Measurements from ENCODE around the gene ANGPTL8. TPM values are rescaled to one million over a fixed set of nuclear protein-coding genes. Genes with fewer than 3 reads are reported as not detected.

ANGPTL8 gene
- total and polyA plus RNA-seq, 7 experiments from 2014 or later = not detected

GRCh38 chr19:11284515-11284914 is 45.1 kb downstream of the ANGPTL8 start:
- Mint-ChIP-seq H3K36me3 (no peaks in the 10 kb centered on the region), H3K9me3 (peaks cover 0 to 17% (median 3%) of the 10 kb centered on the region in 11 donors), H3K4me1 (peaks cover 3 to 18% (median 10%) of the 10 kb centered on the region in 7 donors), H3K27me3 (peaks cover 11 to 75% (median 28%) of the 10 kb centered on the region in 5 donors), H3K4me3 (no peak overlapping the region), H3K27ac (no peak overlapping the region)
- Histone ChIP-seq H3K9me3 (ENCODE audit: control insufficient read depth in 2 of 3, low read length in 3 of 3) (peaks cover 0 to 5% (median 0%) of the 10 kb centered on the region in 3 experiments), H3K27me3 (ENCODE audit: control insufficient read depth in 2 of 2, insufficient read depth in 2 of 2, low read length in 2 of 2) (peaks cover 0 to 3% of the 10 kb centered on the region in 2 donors), H3K27ac (ENCODE audit: low read depth, low read length) (no peak overlapping the region), H3K36me3 (ENCODE audit: control insufficient read depth in 2 of 3, insufficient read depth in 3 of 3, low read length in 3 of 3) (no peaks in the 10 kb centered on the region), H3K4me1 (ENCODE audit: control insufficient read depth in 2 of 2, insufficient read depth in 2 of 2, low read length in 2 of 2) (peaks cover 5 to 12% of the 10 kb centered on the region in 2 donors), H3K4me3 (ENCODE audit: low read length) (no peak overlapping the region)
- CTCF ChIA-PET = interaction anchor here (0.7 to 1.3 kb wide), 3 partner anchors 26 to 198 kb away, joined by 3 to 5 read pairs (median 3); no protein-coding TSS in a partner anchor
- POLR2A ChIA-PET = no interaction called here
- DNase-seq (no peak), ATAC-seq (no peak)
- intact Hi-C loops (cut with micrococcal nuclease) = no loop called here

- Histone ChIP-seq H3K4me1 (ENCODE audit: control insufficient read depth in 2 of 2, insufficient read depth in 2 of 2, low read length in 2 of 2) (no peaks in the 10 kb centered on the region), H3K9me3 (ENCODE audit: control insufficient read depth in 2 of 3, low read length in 3 of 3) (no peaks in the 10 kb centered on the region), H3K36me3 (ENCODE audit: control insufficient read depth in 2 of 3, insufficient read depth in 3 of 3, low read length in 3 of 3) (no peaks in the 10 kb centered on the region), H3K27me3 (ENCODE audit: control insufficient read depth in 2 of 2, insufficient read depth in 2 of 2, low read length in 2 of 2) (peaks cover 0 to 3% of the 10 kb centered on the region in 2 donors), H3K27ac (ENCODE audit: low read depth, low read length) (no peak overlapping the region), H3K4me3 (ENCODE audit: low read length) (no peak overlapping the region)
- Mint-ChIP-seq H3K4me3 (no peak overlapping the region), H3K9me3 (peaks cover 0 to 5% (median 0%) of the 10 kb centered on the region in 11 donors), H3K4me1 (peaks cover 0 to 4% (median 1%) of the 10 kb centered on the region in 7 donors), H3K36me3 (no peaks in the 10 kb centered on the region), H3K27me3 (peaks cover 10 to 81% (median 27%) of the 10 kb centered on the region in 5 donors), H3K27ac (no peak overlapping the region)
- no peak for ATAC-seq
- intact Hi-C loops (cut with micrococcal nuclease) = no loop called here
- ChIA-PET CTCF (no interaction called here), POLR2A (no interaction called here)
- DNase-seq = no peak
Observed at GRCh38 chr19:11286312-11286974, 47.0 kb downstream of the ANGPTL8 start.

GRCh38 chr19:11288349-11288748 is 48.9 kb downstream of the ANGPTL8 start:
- Histone ChIP-seq H3K9me3 (ENCODE audit: control insufficient read depth in 2 of 3, low read length in 3 of 3) (no peaks in the 10 kb centered on the region), H3K27ac (ENCODE audit: low read depth, low read length) (no peak overlapping the region), H3K27me3 (ENCODE audit: control insufficient read depth in 2 of 2, insufficient read depth in 2 of 2, low read length in 2 of 2) (peaks cover 0 to 3% of the 10 kb centered on the region in 2 donors), H3K36me3 (ENCODE audit: control insufficient read depth in 2 of 3, insufficient read depth in 3 of 3, low read length in 3 of 3) (no peaks in the 10 kb centered on the region), H3K4me1 (ENCODE audit: control insufficient read depth in 2 of 2, insufficient read depth in 2 of 2, low read length in 2 of 2) (peaks cover 0 to under 1% of the 10 kb centered on the region in 2 donors), H3K4me3 (ENCODE audit: low read length) (no peak overlapping the region)
- Mint-ChIP-seq H3K9me3 (no peaks in the 10 kb centered on the region), H3K27me3 (peaks cover 12 to 72% (median 26%) of the 10 kb centered on the region in 5 donors), H3K27ac (no peak overlapping the region), H3K4me3 (no peak overlapping the region), H3K4me1 (peaks cover under 1 to 4% (median 1%) of the 10 kb centered on the region in 7 donors), H3K36me3 (no peaks in the 10 kb centered on the region)
- ChIA-PET POLR2A (no interaction called here), CTCF (no interaction called here)
- no peak for ATAC-seq
- DNase-seq = no peak
- intact Hi-C loops (cut with micrococcal nuclease) = no loop called here

- H3K36me3 ChIP-seq (ENCODE audit: control insufficient read depth in 2 of 3, insufficient read depth in 3 of 3, low read length in 3 of 3) = no peaks in the 10 kb centered on the region
- intact Hi-C loops (cut with micrococcal nuclease) = loop anchor here in 1 of 2 donors (5.0 kb wide), 1 partner anchor 192 kb away; the partner anchor contains the start of gene ELAVL3
- POLR2A ChIA-PET = interaction anchor here (0.6 kb wide), 1 partner anchor 57 kb away, joined by 4 read pairs; no protein-coding TSS in a partner anchor
- Mint-ChIP-seq H3K4me3 (no peak overlapping the region), H3K27ac (no peak overlapping the region), H3K9me3 (no peaks in the 10 kb centered on the region), H3K36me3 (no peaks in the 10 kb centered on the region), H3K27me3 (peaks cover 12 to 70% (median 18%) of the 10 kb centered on the region in 5 donors), H3K4me1 (peaks cover 8 to 12% (median 9%) of the 10 kb centered on the region in 7 donors)
- CTCF ChIA-PET = no interaction called here
- H3K4me1 ChIP-seq (ENCODE audit: control insufficient read depth in 2 of 2, insufficient read depth in 2 of 2, low read length in 2 of 2) = peaks cover 0 to 4% of the 10 kb centered on the region in 2 donors
- H3K9me3 ChIP-seq (ENCODE audit: control insufficient read depth in 2 of 3, low read length in 3 of 3) = no peaks in the 10 kb centered on the region
- no peaks in the 10 kb centered on the region for H3K27me3 ChIP-seq (ENCODE audit: control insufficient read depth in 2 of 2, insufficient read depth in 2 of 2, low read length in 2 of 2)
- ATAC-seq (no peak), DNase-seq (no peak)
- no peak overlapping the region for H3K27ac ChIP-seq (ENCODE audit: low read depth, low read length)
- no peak overlapping the region for H3K4me3 ChIP-seq (ENCODE audit: low read length)
Observed at GRCh38 chr19:11290256-11290655, 50.8 kb downstream of the ANGPTL8 start.

GRCh38 chr19:11291415-11291814 is 52.0 kb downstream of the ANGPTL8 start:
- Histone ChIP-seq H3K27me3 (ENCODE audit: control insufficient read depth in 2 of 2, insufficient read depth in 2 of 2, low read length in 2 of 2) (no peaks in the 10 kb centered on the region), H3K4me1 (ENCODE audit: control insufficient read depth in 2 of 2, insufficient read depth in 2 of 2, low read length in 2 of 2) (peaks cover 0 to 4% of the 10 kb centered on the region in 2 donors), H3K9me3 (ENCODE audit: control insufficient read depth in 2 of 3, low read length in 3 of 3) (no peaks in the 10 kb centered on the region), H3K36me3 (ENCODE audit: control insufficient read depth in 2 of 3, insufficient read depth in 3 of 3, low read length in 3 of 3) (no peaks in the 10 kb centered on the region), H3K27ac (ENCODE audit: low read depth, low read length) (no peak overlapping the region), H3K4me3 (ENCODE audit: low read length) (no peak overlapping the region)
- Mint-ChIP-seq H3K9me3 (no peaks in the 10 kb centered on the region), H3K4me3 (no peak overlapping the region), H3K27ac (no peak overlapping the region), H3K27me3 (peaks cover 12 to 77% (median 21%) of the 10 kb centered on the region in 5 donors), H3K36me3 (no peaks in the 10 kb centered on the region), H3K4me1 (peaks cover 8 to 12% (median 9%) of the 10 kb centered on the region in 7 donors)
- CTCF ChIA-PET = interaction anchor here (0.7 kb wide), 1 partner anchor 34 kb away, joined by 5 read pairs; no protein-coding TSS in a partner anchor
- ATAC-seq (no peak), DNase-seq (no peak)
- intact Hi-C loops (cut with micrococcal nuclease) = loop anchor here in 1 of 2 donors (5.0 kb wide), 1 partner anchor 191 kb away; the partner anchor contains the start of gene ELAVL3
- POLR2A ChIA-PET = no interaction called here

Other genes starting within 250 kb of the ANGPTL8 start
- 10 to 100 TPM; 29.1 to 90.3 (median 39.0) TPM for gene LDLR, start 150.2 kb upstream of the ANGPTL8 start, total RNA-seq
- gene LDLR, start 150.2 kb upstream of the ANGPTL8 start, polyA plus RNA-seq = 1 to 10 TPM; 5.5 to 7.0 TPM
- 10 to 100 TPM in 1 of 5 experiments, 1 to 10 TPM in 2, under 1 TPM in 2; 0.56 to 45.4 (median 1.9) TPM for gene SPC24, start 83.8 kb upstream of the ANGPTL8 start, total RNA-seq
- gene SPC24, start 83.8 kb upstream of the ANGPTL8 start, polyA plus RNA-seq = under 1 TPM in 1 of 2 donors, not detected in 1; 0.33 TPM
- 1 to 10 TPM in 1 of 5 experiments, under 1 TPM in 4; 0.32 to 2.9 (median 0.53) TPM for gene KANK2, start 42.1 kb upstream of the ANGPTL8 start, total RNA-seq
- not detected for gene KANK2, start 42.1 kb upstream of the ANGPTL8 start, polyA plus RNA-seq
- gene DOCK6, start 22.9 kb downstream of the ANGPTL8 start, total RNA-seq = 1 to 10 TPM in 2 of 5 experiments, under 1 TPM in 1, not detected in 2; 0.73 to 5.2 (median 1.5) TPM
- gene DOCK6, start 22.9 kb downstream of the ANGPTL8 start, polyA plus RNA-seq = not detected
- gene TSPAN16, start 56.5 kb downstream of the ANGPTL8 start, total RNA-seq = not detected
- not detected for gene TSPAN16, start 56.5 kb downstream of the ANGPTL8 start, polyA plus RNA-seq
- gene RAB3D, start 100.0 kb downstream of the ANGPTL8 start, total RNA-seq = 10 to 100 TPM in 2 of 5 experiments, 1 to 10 TPM in 3; 7.4 to 38.2 (median 8.8) TPM
- gene RAB3D, start 100.0 kb downstream of the ANGPTL8 start, polyA plus RNA-seq = 1 to 10 TPM; 1.4 to 2.3 TPM
- gene TMEM205, start 106.6 kb downstream of the ANGPTL8 start, total RNA-seq = 10 to 100 TPM; 19.5 to 36.7 (median 29.5) TPM
- 10 to 100 TPM; 66.7 to 81.0 TPM for gene TMEM205, start 106.6 kb downstream of the ANGPTL8 start, polyA plus RNA-seq
- gene CCDC159, start 106.9 kb downstream of the ANGPTL8 start, total RNA-seq = 10 to 100 TPM; 17.6 to 87.4 (median 84.3) TPM
- gene CCDC159, start 106.9 kb downstream of the ANGPTL8 start, polyA plus RNA-seq = 10 to 100 TPM in 1 of 2 donors, 1 to 10 TPM in 1; 10.0 to 19.6 TPM
- 10 to 100 TPM in 4 of 5 experiments, 1 to 10 TPM in 1; 2.6 to 31.0 (median 13.7) TPM for gene PLPPR2, start 115.8 kb downstream of the ANGPTL8 start, total RNA-seq
- gene PLPPR2, start 115.8 kb downstream of the ANGPTL8 start, polyA plus RNA-seq = 1 to 10 TPM in 1 of 2 donors, under 1 TPM in 1; 0.92 to 1.0 TPM
- 1 to 10 TPM; 3.4 to 4.2 (median 4.0) TPM for gene SWSAP1, start 135.0 kb downstream of the ANGPTL8 start, total RNA-seq
- 1 to 10 TPM; 5.9 to 7.3 TPM for gene SWSAP1, start 135.0 kb downstream of the ANGPTL8 start, polyA plus RNA-seq
- 1 to 10 TPM; 5.1 to 9.5 (median 8.4) TPM for gene EPOR, start 144.7 kb downstream of the ANGPTL8 start, total RNA-seq
- gene EPOR, start 144.7 kb downstream of the ANGPTL8 start, polyA plus RNA-seq = 10 to 100 TPM in 1 of 2 donors, 1 to 10 TPM in 1; 5.9 to 14.8 TPM
- gene RGL3, start 179.7 kb downstream of the ANGPTL8 start, total RNA-seq = not detected
- gene RGL3, start 179.7 kb downstream of the ANGPTL8 start, polyA plus RNA-seq = not detected
- gene ODAD3, start 195.5 kb downstream of the ANGPTL8 start, total RNA-seq = not detected
- not detected for gene ODAD3, start 195.5 kb downstream of the ANGPTL8 start, polyA plus RNA-seq
- gene PRKCSH, start 196.0 kb downstream of the ANGPTL8 start, total RNA-seq = 100 to 1,000 TPM; 254 to 332 (median 288) TPM
- 10 to 100 TPM; 30.6 to 53.9 TPM for gene PRKCSH, start 196.0 kb downstream of the ANGPTL8 start, polyA plus RNA-seq
- under 1 TPM in 1 of 5 experiments, not detected in 4; 0.19 TPM for gene ELAVL3, start 241.4 kb downstream of the ANGPTL8 start, total RNA-seq
- gene ELAVL3, start 241.4 kb downstream of the ANGPTL8 start, polyA plus RNA-seq = not detected